ENCODE results near the gene PARD6G. TPM values are rescaled to one million over a fixed set of nuclear protein-coding genes. Genes with fewer than 3 reads are reported as not detected.

PARD6G gene
- total RNA-seq, 1 experiment from 2014 or later = 13.0 TPM

DNA sequence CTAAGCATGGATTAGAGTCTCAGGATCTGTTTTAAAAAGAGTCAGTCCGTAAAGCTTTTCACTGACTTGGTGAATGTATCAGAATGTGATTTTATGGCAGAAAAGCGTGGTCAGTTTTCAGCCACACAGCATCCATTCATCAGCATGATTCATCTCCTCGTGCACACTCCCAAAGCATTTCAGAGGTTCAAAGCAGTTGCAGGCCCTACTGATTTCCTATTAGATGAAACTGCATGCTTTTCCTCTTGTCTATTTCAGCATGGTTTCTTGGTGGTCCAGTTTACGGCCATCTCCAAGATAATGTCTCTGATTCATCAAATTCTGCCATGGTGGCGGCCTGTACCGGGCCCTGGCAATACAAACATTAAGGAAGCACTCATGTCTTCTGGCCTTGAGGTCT is 4.8 kb upstream of the PARD6G start:
- TF ChIP-seq GRHL2 (CRISPR knock-in tag; IDR thresholded peaks at IDR 0.05; ENCODE audit: insufficient replicate concordance, severe bottlenecking) (no peak), GABPB1 (CRISPR knock-in tag; IDR thresholded peaks at IDR 0.05) (no peak), ZNF263 (CRISPR knock-in tag; IDR thresholded peaks at IDR 0.05; ENCODE audit: low read depth) (no peak), ZNF121 (CRISPR knock-in tag; IDR thresholded peaks at IDR 0.05) (no peak), NFE2L1 (CRISPR knock-in tag; IDR thresholded peaks at IDR 0.05) (no peak), ATF1 (CRISPR knock-in tag; IDR thresholded peaks at IDR 0.05) (no peak), NR2C2 (CRISPR knock-in tag; IDR thresholded peaks at IDR 0.05) (no peak)
- TF ChIP-seq, protein P1, sequence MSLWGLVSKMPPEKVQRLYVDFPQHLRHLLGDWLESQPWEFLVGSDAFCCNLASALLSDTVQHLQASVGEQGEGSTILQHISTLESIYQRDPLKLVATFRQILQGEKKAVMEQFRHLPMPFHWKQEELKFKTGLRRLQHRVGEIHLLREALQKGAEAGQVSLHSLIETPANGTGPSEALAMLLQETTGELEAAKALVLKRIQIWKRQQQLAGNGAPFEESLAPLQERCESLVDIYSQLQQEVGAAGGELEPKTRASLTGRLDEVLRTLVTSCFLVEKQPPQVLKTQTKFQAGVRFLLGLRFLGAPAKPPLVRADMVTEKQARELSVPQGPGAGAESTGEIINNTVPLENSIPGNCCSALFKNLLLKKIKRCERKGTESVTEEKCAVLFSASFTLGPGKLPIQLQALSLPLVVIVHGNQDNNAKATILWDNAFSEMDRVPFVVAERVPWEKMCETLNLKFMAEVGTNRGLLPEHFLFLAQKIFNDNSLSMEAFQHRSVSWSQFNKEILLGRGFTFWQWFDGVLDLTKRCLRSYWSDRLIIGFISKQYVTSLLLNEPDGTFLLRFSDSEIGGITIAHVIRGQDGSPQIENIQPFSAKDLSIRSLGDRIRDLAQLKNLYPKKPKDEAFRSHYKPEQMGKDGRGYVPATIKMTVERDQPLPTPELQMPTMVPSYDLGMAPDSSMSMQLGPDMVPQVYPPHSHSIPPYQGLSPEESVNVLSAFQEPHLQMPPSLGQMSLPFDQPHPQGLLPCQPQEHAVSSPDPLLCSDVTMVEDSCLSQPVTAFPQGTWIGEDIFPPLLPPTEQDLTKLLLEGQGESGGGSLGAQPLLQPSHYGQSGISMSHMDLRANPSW (CRISPR knock-in tag; conservative IDR thresholded peaks at IDR 0.05; ENCODE audit: low read depth) = no peak
- TF ChIP-seq, protein P2, sequence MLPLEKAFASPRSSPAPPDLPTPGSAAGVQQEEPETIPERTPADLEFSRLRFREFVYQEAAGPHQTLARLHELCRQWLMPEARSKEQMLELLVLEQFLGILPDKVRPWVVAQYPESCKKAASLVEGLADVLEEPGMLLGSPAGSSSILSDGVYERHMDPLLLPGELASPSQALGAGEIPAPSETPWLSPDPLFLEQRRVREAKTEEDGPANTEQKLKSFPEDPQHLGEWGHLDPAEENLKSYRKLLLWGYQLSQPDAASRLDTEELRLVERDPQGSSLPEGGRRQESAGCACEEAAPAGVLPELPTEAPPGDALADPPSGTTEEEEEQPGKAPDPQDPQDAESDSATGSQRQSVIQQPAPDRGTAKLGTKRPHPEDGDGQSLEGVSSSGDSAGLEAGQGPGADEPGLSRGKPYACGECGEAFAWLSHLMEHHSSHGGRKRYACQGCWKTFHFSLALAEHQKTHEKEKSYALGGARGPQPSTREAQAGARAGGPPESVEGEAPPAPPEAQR (CRISPR knock-in tag; IDR thresholded peaks at IDR 0.05) = no peak
- TF ChIP-seq, protein P3, sequence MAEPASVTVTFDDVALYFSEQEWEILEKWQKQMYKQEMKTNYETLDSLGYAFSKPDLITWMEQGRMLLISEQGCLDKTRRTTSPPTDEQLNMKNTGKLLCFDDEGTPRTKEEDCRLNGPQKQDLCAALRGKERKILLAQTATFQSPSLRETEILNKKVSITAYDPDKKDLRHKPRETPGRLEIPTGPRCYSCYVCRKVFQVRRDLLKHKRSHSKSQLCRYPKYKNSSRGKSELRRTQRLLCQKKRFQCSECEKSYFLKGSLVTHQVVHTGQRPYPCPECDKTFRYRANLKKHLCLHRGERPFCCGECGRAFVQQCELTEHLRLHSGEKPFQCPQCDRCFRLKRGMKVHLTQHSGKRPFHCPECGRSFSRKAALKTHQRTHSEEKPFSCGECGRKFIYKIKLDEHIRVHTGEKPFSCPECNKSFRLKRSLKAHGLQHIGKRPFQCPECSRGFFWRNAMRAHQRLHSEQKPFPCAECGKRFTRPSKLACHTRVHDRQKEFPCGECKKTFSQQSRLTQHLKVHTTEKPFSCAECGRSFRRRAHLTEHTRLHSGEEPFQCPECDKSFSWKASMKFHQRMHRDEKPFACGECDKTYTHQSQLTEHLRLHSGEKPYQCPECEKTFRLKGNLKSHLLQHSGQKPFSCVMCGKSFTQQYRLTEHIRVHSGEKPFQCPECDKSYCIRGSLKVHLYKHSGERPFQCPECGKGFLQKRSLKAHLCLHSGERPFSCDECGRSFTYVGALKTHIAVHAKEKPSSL (CRISPR knock-in tag; conservative IDR thresholded peaks at IDR 0.05) = no peak
- TF ChIP-seq, protein P4, sequence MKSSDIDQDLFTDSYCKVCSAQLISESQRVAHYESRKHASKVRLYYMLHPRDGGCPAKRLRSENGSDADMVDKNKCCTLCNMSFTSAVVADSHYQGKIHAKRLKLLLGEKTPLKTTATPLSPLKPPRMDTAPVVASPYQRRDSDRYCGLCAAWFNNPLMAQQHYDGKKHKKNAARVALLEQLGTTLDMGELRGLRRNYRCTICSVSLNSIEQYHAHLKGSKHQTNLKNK (CRISPR knock-in tag; IDR thresholded peaks at IDR 0.05) = no peak
- TF ChIP-seq, protein P5, sequence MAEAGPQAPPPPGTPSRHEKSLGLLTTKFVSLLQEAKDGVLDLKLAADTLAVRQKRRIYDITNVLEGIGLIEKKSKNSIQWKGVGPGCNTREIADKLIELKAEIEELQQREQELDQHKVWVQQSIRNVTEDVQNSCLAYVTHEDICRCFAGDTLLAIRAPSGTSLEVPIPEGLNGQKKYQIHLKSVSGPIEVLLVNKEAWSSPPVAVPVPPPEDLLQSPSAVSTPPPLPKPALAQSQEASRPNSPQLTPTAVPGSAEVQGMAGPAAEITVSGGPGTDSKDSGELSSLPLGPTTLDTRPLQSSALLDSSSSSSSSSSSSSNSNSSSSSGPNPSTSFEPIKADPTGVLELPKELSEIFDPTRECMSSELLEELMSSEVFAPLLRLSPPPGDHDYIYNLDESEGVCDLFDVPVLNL (CRISPR knock-in tag; IDR thresholded peaks at IDR 0.05; ENCODE audit: borderline replicate concordance, low read depth) = no peak
- TF ChIP-seq, protein P6, sequence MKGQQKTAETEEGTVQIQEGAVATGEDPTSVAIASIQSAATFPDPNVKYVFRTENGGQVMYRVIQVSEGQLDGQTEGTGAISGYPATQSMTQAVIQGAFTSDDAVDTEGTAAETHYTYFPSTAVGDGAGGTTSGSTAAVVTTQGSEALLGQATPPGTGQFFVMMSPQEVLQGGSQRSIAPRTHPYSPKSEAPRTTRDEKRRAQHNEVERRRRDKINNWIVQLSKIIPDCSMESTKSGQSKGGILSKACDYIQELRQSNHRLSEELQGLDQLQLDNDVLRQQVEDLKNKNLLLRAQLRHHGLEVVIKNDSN (CRISPR knock-in tag; IDR thresholded peaks at IDR 0.05) = no peak
- TF ChIP-seq, protein P7, sequence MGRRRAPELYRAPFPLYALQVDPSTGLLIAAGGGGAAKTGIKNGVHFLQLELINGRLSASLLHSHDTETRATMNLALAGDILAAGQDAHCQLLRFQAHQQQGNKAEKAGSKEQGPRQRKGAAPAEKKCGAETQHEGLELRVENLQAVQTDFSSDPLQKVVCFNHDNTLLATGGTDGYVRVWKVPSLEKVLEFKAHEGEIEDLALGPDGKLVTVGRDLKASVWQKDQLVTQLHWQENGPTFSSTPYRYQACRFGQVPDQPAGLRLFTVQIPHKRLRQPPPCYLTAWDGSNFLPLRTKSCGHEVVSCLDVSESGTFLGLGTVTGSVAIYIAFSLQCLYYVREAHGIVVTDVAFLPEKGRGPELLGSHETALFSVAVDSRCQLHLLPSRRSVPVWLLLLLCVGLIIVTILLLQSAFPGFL (CRISPR knock-in tag; IDR thresholded peaks at IDR 0.05; ENCODE audit: borderline replicate concordance) = no peak
- TF ChIP-seq, protein P8, sequence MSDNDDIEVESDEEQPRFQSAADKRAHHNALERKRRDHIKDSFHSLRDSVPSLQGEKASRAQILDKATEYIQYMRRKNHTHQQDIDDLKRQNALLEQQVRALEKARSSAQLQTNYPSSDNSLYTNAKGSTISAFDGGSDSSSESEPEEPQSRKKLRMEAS (CRISPR knock-in tag; IDR thresholded peaks at IDR 0.05) = no peak
- TF ChIP-seq, protein P9, sequence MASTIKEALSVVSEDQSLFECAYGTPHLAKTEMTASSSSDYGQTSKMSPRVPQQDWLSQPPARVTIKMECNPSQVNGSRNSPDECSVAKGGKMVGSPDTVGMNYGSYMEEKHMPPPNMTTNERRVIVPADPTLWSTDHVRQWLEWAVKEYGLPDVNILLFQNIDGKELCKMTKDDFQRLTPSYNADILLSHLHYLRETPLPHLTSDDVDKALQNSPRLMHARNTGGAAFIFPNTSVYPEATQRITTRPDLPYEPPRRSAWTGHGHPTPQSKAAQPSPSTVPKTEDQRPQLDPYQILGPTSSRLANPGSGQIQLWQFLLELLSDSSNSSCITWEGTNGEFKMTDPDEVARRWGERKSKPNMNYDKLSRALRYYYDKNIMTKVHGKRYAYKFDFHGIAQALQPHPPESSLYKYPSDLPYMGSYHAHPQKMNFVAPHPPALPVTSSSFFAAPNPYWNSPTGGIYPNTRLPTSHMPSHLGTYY (CRISPR knock-in tag; IDR thresholded peaks at IDR 0.05) = no peak
- H3K27ac Mint-ChIP-seq = no peak overlapping the region
- DNase-seq (ENCODE audit: low spot score) (no peak), ATAC-seq (no peak)
- no peak overlapping the region for H3K4me3 Mint-ChIP-seq
- peaks cover 52% of the 10 kb centered on the region for H3K27me3 Mint-ChIP-seq (ENCODE audit: low read depth)
- ChIA-PET POLR2A (no interaction called here), CTCF (interaction anchor here (1.4 to 1.6 kb wide), 3 partner anchors 52 to 81 kb away, joined by 3 to 6 read pairs (median 6); no protein-coding TSS in a partner anchor)
- no peaks in the 10 kb centered on the region for H3K4me1 Mint-ChIP-seq
- peaks cover 42% of the 10 kb centered on the region for H3K9me3 Mint-ChIP-seq
- H3K36me3 Mint-ChIP-seq = peaks cover 2% of the 10 kb centered on the region; the same call in 1 of the 2 replicates
